ENCODE data around the gene TSEN2. TPM values are rescaled to one million over a fixed set of nuclear protein-coding genes. Genes with fewer than 3 reads are reported as not detected.

TSEN2 gene
- total RNA-seq, 3 donors from 2014 or later: 20.0 to 32.8 (median 26.5) TPM

DNA sequence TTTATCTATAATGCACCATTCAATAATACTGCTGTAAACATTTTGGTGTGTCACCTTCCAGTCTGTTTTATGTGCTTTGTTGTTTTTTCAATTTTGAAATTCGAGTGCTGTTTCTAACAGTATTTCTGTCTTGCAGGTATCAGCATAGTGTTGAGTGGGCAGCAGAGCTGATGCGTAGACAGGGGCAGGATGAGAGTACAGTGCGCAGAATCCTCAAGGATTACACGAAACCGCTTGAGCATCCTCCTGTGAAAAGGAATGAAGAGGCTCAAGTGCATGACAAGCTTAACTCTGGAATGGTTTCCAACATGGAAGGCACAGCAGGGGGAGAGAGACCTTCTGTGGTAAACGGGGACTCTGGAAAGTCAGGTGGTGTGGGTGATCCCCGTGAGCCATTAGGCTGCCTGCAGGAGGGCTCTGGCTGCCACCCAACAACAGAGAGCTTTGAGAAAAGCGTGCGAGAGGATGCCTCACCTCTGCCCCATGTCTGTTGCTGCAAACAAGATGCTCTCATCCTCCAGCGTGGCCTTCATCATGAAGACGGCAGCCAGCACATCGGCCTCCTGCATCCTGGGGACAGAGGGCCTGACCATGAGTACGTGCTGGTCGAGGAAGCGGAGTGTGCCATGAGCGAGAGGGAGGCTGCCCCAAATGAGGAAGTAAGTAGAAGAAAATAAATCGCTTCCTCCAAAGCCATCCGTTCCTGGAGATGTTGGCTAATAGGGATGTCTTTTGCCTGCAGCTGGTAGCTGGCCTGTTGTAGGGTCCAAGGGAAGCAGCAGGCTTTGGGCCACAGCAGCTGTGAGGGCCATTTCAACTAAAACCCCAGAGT lies 19.1 kb downstream of the TSEN2 start:
- H3K36me3 ChIP-seq: peaks cover 6% of the 10 kb centered on the region
- H3K27me3 ChIP-seq: no peaks in the 10 kb centered on the region
- no peak for DNase-seq (ENCODE audit: low spot score in 2 of 2)
- H3K4me1 ChIP-seq: no peaks in the 10 kb centered on the region
- no peaks in the 10 kb centered on the region for H3K9me3 ChIP-seq
- no peak overlapping the region for H3K4me3 ChIP-seq
- no peak overlapping the region for H3K27ac ChIP-seq
- intact Hi-C loops (cut with DNase I; ENCODE audit: low total_unique reads): no loop called here
- TF ChIP-seq POLR2AphosphoS5 (IDR thresholded peaks at IDR 0.05) (no peak), POLR2A (IDR thresholded peaks at IDR 0.05) (no peak)
- TF ChIP-seq, protein P1, sequence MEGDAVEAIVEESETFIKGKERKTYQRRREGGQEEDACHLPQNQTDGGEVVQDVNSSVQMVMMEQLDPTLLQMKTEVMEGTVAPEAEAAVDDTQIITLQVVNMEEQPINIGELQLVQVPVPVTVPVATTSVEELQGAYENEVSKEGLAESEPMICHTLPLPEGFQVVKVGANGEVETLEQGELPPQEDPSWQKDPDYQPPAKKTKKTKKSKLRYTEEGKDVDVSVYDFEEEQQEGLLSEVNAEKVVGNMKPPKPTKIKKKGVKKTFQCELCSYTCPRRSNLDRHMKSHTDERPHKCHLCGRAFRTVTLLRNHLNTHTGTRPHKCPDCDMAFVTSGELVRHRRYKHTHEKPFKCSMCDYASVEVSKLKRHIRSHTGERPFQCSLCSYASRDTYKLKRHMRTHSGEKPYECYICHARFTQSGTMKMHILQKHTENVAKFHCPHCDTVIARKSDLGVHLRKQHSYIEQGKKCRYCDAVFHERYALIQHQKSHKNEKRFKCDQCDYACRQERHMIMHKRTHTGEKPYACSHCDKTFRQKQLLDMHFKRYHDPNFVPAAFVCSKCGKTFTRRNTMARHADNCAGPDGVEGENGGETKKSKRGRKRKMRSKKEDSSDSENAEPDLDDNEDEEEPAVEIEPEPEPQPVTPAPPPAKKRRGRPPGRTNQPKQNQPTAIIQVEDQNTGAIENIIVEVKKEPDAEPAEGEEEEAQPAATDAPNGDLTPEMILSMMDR (IDR thresholded peaks at IDR 0.05): no peak

DNA sequence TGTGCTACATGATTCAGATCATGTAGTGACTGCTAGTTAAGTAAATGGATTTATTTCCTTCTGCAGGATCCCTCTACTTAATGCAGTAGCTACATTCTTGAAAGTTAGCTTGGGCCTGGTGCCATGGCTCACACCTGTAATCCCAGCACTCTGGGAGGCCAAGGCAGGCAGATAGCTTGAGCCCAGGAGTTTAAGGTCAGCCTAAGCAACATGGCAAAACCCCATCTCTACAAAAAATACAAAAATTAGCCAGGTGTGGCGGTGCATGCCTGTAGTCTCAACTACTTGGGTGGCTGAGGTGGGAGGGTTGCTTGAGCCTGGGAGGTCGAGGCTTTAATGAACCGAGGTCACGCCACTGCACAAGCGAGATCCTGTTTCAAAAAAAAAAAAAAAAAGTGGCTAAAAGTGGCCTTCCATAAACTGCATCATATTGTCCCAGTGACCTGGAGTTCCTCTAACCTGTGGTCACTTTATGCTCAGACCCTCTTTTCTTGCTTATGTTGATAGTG lies 22.0 kb downstream of the TSEN2 start:
- Histone ChIP-seq H3K27ac (no peak overlapping the region), H3K27me3 (no peaks in the 10 kb centered on the region), H3K4me1 (no peaks in the 10 kb centered on the region), H3K9me3 (no peaks in the 10 kb centered on the region), H3K4me3 (no peak overlapping the region), H3K36me3 (no peaks in the 10 kb centered on the region)
- no peak for DNase-seq (ENCODE audit: low spot score in 2 of 2)
- intact Hi-C loops (cut with DNase I; ENCODE audit: low total_unique reads): no loop called here
- TF ChIP-seq, protein P1 (IDR thresholded peaks at IDR 0.05): no peak
- TF ChIP-seq POLR2AphosphoS5 (IDR thresholded peaks at IDR 0.05): no peak
- no peak for TF ChIP-seq POLR2A (IDR thresholded peaks at IDR 0.05)

DNA sequence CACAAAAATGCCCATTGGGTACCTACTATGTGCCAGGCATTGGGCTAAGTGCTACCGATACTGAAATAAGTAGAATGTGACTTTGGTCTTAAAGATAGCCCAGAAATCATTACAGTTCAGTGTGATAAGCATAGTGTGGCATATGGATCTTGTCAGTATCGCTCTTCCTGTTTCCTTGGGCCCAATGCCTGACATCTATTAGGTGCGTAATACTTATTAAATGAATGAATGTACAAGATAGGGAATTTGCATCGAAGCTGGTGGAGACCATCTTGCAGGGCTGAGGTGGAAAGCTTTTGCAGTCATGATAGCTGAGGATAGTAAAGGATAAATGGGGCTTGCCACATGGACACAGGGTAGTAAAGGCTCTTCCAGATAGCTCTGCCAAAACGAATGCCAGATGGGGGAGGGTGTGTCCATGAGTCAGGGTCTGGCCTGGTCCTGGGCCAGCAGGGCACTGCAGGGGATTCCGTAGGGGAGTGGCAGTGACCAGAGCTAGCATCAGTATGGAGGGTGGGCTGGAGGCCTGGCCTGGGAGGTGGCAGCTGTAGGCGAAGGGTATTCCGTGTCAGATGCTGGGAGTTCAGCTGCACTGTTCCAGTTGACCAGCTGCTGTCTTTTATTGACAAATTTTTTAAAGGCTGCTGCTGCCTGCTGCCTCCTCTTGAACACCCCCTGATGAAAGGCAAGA lies 23.5 kb downstream of the TSEN2 start:
- H3K36me3 ChIP-seq: no peaks in the 10 kb centered on the region
- H3K4me1 ChIP-seq: no peaks in the 10 kb centered on the region
- no peak overlapping the region for H3K4me3 ChIP-seq
- no peak for DNase-seq (ENCODE audit: low spot score in 2 of 2)
- H3K27me3 ChIP-seq: no peaks in the 10 kb centered on the region
- no peaks in the 10 kb centered on the region for H3K9me3 ChIP-seq
- intact Hi-C loops (cut with DNase I; ENCODE audit: low total_unique reads): no loop called here
- peak overlapping the region; percentile 43 to 82 for H3K27ac ChIP-seq
- TF ChIP-seq POLR2AphosphoS5 (IDR thresholded peaks at IDR 0.05) (no peak), POLR2A (IDR thresholded peaks at IDR 0.05) (no peak)
- TF ChIP-seq, protein P1 (IDR thresholded peaks at IDR 0.05): no peak

DNA sequence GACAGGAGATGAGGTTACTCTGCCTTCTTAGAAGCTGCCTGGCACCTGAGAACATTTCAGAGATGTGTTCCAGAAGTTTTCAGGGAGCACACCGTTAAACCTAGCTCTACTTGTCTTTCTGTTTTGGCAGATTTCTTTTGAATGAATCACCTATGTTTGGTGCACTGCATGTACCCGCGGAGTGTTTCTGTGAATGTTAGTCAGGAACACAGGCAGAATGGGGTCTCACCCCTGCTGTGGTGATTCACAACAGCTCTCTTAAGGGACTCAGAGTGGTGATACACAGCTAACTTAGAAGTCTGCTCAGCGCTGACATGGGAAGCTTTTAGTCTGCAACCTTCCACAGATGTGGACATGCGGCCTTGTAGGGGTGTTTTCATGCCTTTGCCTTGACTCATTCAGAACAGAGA lies 24.0 kb downstream of the TSEN2 start:
- TF ChIP-seq POLR2AphosphoS5 (IDR thresholded peaks at IDR 0.05): peak in 1 of 3 donors; percentile 19
- no peak for TF ChIP-seq POLR2A (IDR thresholded peaks at IDR 0.05)
- TF ChIP-seq, protein P1 (IDR thresholded peaks at IDR 0.05): no peak
- H3K4me1 ChIP-seq: no peaks in the 10 kb centered on the region
- no peaks in the 10 kb centered on the region for H3K27me3 ChIP-seq
- intact Hi-C loops (cut with DNase I; ENCODE audit: low total_unique reads): no loop called here
- H3K36me3 ChIP-seq: no peaks in the 10 kb centered on the region
- no peaks in the 10 kb centered on the region for H3K9me3 ChIP-seq
- H3K4me3 ChIP-seq: no peak overlapping the region
- DNase-seq (ENCODE audit: low spot score in 2 of 2): no peak
- peak overlapping the region; percentile 43 to 82 for H3K27ac ChIP-seq

DNA sequence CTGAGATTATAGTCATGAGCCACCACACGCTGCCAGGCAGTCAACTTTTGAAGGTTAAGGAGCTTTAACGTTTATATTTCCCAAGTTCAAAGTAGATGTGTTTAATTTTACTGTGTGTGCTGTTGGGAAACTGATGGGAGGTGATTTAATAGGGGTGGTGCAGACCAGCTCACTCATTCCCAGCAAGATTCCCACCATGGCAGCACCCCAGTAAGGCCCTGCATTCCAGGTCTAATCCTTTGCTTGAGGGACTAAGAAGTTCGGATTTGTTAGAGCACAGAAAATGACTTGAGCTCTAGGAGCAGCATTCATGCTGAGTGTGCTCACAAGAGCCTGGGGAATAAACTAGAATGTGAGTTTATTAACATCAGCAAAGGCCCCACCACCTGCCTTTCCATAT lies 25.2 kb downstream of the TSEN2 start:
- Histone ChIP-seq H3K27me3 (no peaks in the 10 kb centered on the region), H3K4me1 (no peaks in the 10 kb centered on the region), H3K4me3 (no peak overlapping the region), H3K36me3 (no peaks in the 10 kb centered on the region), H3K9me3 (no peaks in the 10 kb centered on the region), H3K27ac (peak overlapping the region in 1 of 2 donors; percentile 54)
- TF ChIP-seq POLR2AphosphoS5 (IDR thresholded peaks at IDR 0.05) (no peak), POLR2A (IDR thresholded peaks at IDR 0.05) (no peak)
- TF ChIP-seq, protein P1 (IDR thresholded peaks at IDR 0.05): no peak
- intact Hi-C loops (cut with DNase I; ENCODE audit: low total_unique reads): no loop called here
- DNase-seq (ENCODE audit: low spot score in 2 of 2): no peak

Data from breast epithelium (tissue), 4 donors.